ENCODE data around the gene CSF3. TPM values are rescaled to one million over a fixed set of nuclear protein-coding genes. Genes with fewer than 3 reads are reported as not detected.

Gene CSF3
- total RNA-seq, 1 donor from 2014 or later: not detected

GRCh38 chr17:40058865-40059264 lies 43.6 kb downstream of the CSF3 start:
- Mint-ChIP-seq H3K27ac (ENCODE audit: unreplicated experiment) (no peak overlapping the region), H3K36me3 (ENCODE audit: unreplicated experiment) (no peaks in the 10 kb centered on the region), H3K4me3 (ENCODE audit: unreplicated experiment) (no peak overlapping the region), H3K9me3 (ENCODE audit: unreplicated experiment) (no peaks in the 10 kb centered on the region), H3K4me1 (ENCODE audit: unreplicated experiment) (peaks cover 29% of the 10 kb centered on the region), H3K27me3 (ENCODE audit: unreplicated experiment) (no peaks in the 10 kb centered on the region)
- TF ChIP-seq CTCF (IDR thresholded peaks at IDR 0.05): no peak
- no peak for DNase-seq (ENCODE audit: extremely low spot score, unreplicated experiment)

GRCh38 chr17:40059729-40060475 lies 44.7 kb downstream of the CSF3 start:
- H3K4me3 Mint-ChIP-seq (ENCODE audit: unreplicated experiment): no peak overlapping the region
- H3K27me3 Mint-ChIP-seq (ENCODE audit: unreplicated experiment): no peaks in the 10 kb centered on the region
- no peak for TF ChIP-seq CTCF (IDR thresholded peaks at IDR 0.05)
- peaks cover 33% of the 10 kb centered on the region for H3K4me1 Mint-ChIP-seq (ENCODE audit: unreplicated experiment)
- no peaks in the 10 kb centered on the region for H3K36me3 Mint-ChIP-seq (ENCODE audit: unreplicated experiment)
- DNase-seq (ENCODE audit: extremely low spot score, unreplicated experiment): no peak
- H3K9me3 Mint-ChIP-seq (ENCODE audit: unreplicated experiment): no peaks in the 10 kb centered on the region
- H3K27ac Mint-ChIP-seq (ENCODE audit: unreplicated experiment): no peak overlapping the region

GRCh38 chr17:40060887-40061608 lies 45.8 kb downstream of the CSF3 start:
- Mint-ChIP-seq H3K4me1 (ENCODE audit: unreplicated experiment) (peaks cover 41% of the 10 kb centered on the region), H3K9me3 (ENCODE audit: unreplicated experiment) (no peaks in the 10 kb centered on the region), H3K27me3 (ENCODE audit: unreplicated experiment) (no peaks in the 10 kb centered on the region), H3K27ac (ENCODE audit: unreplicated experiment) (no peak overlapping the region), H3K4me3 (ENCODE audit: unreplicated experiment) (no peak overlapping the region), H3K36me3 (ENCODE audit: unreplicated experiment) (no peaks in the 10 kb centered on the region)
- no peak for TF ChIP-seq CTCF (IDR thresholded peaks at IDR 0.05)
- no peak for DNase-seq (ENCODE audit: extremely low spot score, unreplicated experiment)

- Mint-ChIP-seq H3K4me1 (ENCODE audit: unreplicated experiment) (peaks cover 43% of the 10 kb centered on the region), H3K27me3 (ENCODE audit: unreplicated experiment) (no peaks in the 10 kb centered on the region), H3K4me3 (ENCODE audit: unreplicated experiment) (peak overlapping the region; percentile 74), H3K9me3 (ENCODE audit: unreplicated experiment) (no peaks in the 10 kb centered on the region), H3K36me3 (ENCODE audit: unreplicated experiment) (no peaks in the 10 kb centered on the region), H3K27ac (ENCODE audit: unreplicated experiment) (no peak overlapping the region)
- DNase-seq (ENCODE audit: extremely low spot score, unreplicated experiment): no peak
- TF ChIP-seq CTCF (IDR thresholded peaks at IDR 0.05): no peak
Observed at GRCh38 chr17:40061609-40062038, 46.4 kb downstream of the CSF3 start.
